CD4-positive, alpha-beta T cell treated with Interleukin-12 subunit alpha and Interleukin-12 subunit beta, for 1 hour (primary cell): ENCODE results near the gene SLC6A12.
"Not testable (repeated sequence)": the region's sequence is repeated elsewhere in the genome, so short reads cannot be mapped to it uniquely, and the experiment has no call there.

Experiments
- DNase-seq: peaks from one replicate; pipeline ENCODE4 v3.0.0-alpha.2; 2020

Gene SLC6A12

GRCh38 chr12:234019-234418 is 20.1 kb upstream of the SLC6A12 start:
- DNase-seq: no peak

- DNase-seq: no peak
Measured at GRCh38 chr12:233615-233968, 19.6 kb upstream of the SLC6A12 start.

GRCh38 chr12:232731-233614 is 19.0 kb upstream of the SLC6A12 start:
- no peak for DNase-seq

- no peak for DNase-seq
Measured at GRCh38 chr12:230925-231671, 17.1 kb upstream of the SLC6A12 start.

- no peak for DNase-seq
Measured at GRCh38 chr12:229441-230191, 15.7 kb upstream of the SLC6A12 start.

- no peak for DNase-seq
Measured at GRCh38 chr12:228846-229200, 14.9 kb upstream of the SLC6A12 start.

- no peak for DNase-seq
Measured at GRCh38 chr12:227923-228845, 14.2 kb upstream of the SLC6A12 start.

GRCh38 chr12:227286-227915 is 13.4 kb upstream of the SLC6A12 start:
- DNase-seq: no peak

GRCh38 chr12:226401-226800 is 12.4 kb upstream of the SLC6A12 start:
- no peak for DNase-seq

- DNase-seq: no peak
Measured at GRCh38 chr12:225012-225411, 11.1 kb upstream of the SLC6A12 start.

- DNase-seq: no peak
Measured at GRCh38 chr12:224330-224729, 10.4 kb upstream of the SLC6A12 start.

GRCh38 chr12:223841-224240 is 9.9 kb upstream of the SLC6A12 start:
- no peak for DNase-seq

- DNase-seq: no peak
Measured at GRCh38 chr12:221736-222135, 7.8 kb upstream of the SLC6A12 start.

GRCh38 chr12:220946-221550 is 7.1 kb upstream of the SLC6A12 start:
- no peak for DNase-seq

- DNase-seq: no peak
Measured at GRCh38 chr12:220491-220890, 6.5 kb upstream of the SLC6A12 start.

- peak; percentile 28 for DNase-seq
Measured at GRCh38 chr12:219891-220352, 6.0 kb upstream of the SLC6A12 start.

GRCh38 chr12:218728-219590 is 5.0 kb upstream of the SLC6A12 start:
- DNase-seq: no peak

GRCh38 chr12:218221-218620 is 4.3 kb upstream of the SLC6A12 start:
- no peak for DNase-seq

- DNase-seq: not testable (repeated sequence)
Measured at GRCh38 chr12:217029-217428, 3.1 kb upstream of the SLC6A12 start.

GRCh38 chr12:215116-215515 is 1.2 kb upstream of the SLC6A12 start:
- DNase-seq: no peak
